ENCODE measurements around the gene INTS11.
A peak's percentile ranks its signal among the peaks of the same experiment; 100 is the strongest.

Gene INTS11

GRCh38 chr1:1357871-1358432, 33.5 kb upstream of the INTS11 start:
- DNase-seq (ENCODE audit: low read depth), result no peak

- no peak for DNase-seq (ENCODE audit: low read depth)
These were observed 32.4 kb upstream of the INTS11 start for GRCh38 chr1:1356796-1357401.

- no peak for DNase-seq (ENCODE audit: low read depth)
These were observed 31.8 kb upstream of the INTS11 start for GRCh38 chr1:1356166-1356795.

- no peak for DNase-seq (ENCODE audit: low read depth)
These were observed 31.0 kb upstream of the INTS11 start for GRCh38 chr1:1355416-1355815.

GRCh38 chr1:1354271-1355247, 30.1 kb upstream of the INTS11 start:
- no peak for DNase-seq (ENCODE audit: low read depth)

- DNase-seq (ENCODE audit: low read depth), result no peak
These were observed 29.1 kb upstream of the INTS11 start for GRCh38 chr1:1353389-1354151.

- DNase-seq (ENCODE audit: low read depth), result no peak
These were observed 28.4 kb upstream of the INTS11 start for GRCh38 chr1:1352786-1353388.

- no peak for DNase-seq (ENCODE audit: low read depth)
These were observed 27.3 kb upstream of the INTS11 start for GRCh38 chr1:1351511-1352427.

GRCh38 chr1:1349256-1350012, 25.0 kb upstream of the INTS11 start, which contains the start of gene DVL1:
Gene DVL1 (minus strand): TSS chr1:1349418. CDS start chr1:1349065, 353 bp downstream.
- DNase-seq (ENCODE audit: low read depth), result peak; percentile 53

GRCh38 chr1:1348420-1349255, 24.2 kb upstream of the INTS11 start:
- no peak for DNase-seq (ENCODE audit: low read depth)

- DNase-seq (ENCODE audit: low read depth), result no peak
These were observed 23.4 kb upstream of the INTS11 start for GRCh38 chr1:1347663-1348419.

GRCh38 chr1:1347026-1347595, 22.7 kb upstream of the INTS11 start:
- DNase-seq (ENCODE audit: low read depth), result no peak

- no peak for DNase-seq (ENCODE audit: low read depth)
These were observed 22.0 kb upstream of the INTS11 start for GRCh38 chr1:1346501-1346890.

GRCh38 chr1:1345860-1346500, 21.5 kb upstream of the INTS11 start:
- no peak for DNase-seq (ENCODE audit: low read depth)

GRCh38 chr1:1345384-1345783, 20.9 kb upstream of the INTS11 start:
- DNase-seq (ENCODE audit: low read depth), result no peak

- DNase-seq (ENCODE audit: low read depth), result peak; percentile 37
These were observed 20.3 kb upstream of the INTS11 start for GRCh38 chr1:1344655-1345361.
